ENCODE measurements around the gene LIN28A. TPM values are rescaled to one million over a fixed set of nuclear protein-coding genes. Genes with fewer than 3 reads are reported as not detected.

Gene LIN28A
- total RNA-seq, 3 donors from 2014 or later (not counting 1 experiment from before 2014, with no cell fraction given): not detected

DNA sequence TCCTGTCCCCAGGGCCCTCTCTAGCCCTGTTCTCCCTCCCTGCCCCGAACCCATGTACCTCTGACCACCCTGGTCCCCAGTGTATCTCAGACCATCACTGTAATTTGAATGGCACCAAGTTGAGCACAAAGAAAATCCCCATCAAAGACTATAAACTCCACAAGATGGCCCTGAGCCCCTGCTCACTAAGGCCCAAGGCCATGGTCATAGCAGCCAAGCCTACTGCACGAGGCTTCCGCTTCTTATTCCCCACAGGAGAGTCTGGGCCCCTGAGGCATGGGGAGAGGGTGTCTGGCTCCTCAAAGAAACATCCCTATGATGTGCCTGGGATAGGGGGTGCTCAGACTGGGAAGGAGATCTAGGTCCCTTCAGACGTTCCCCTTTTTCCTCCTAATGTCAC is 42.6 kb upstream of the LIN28A start:
- H3K27ac ChIP-seq (ENCODE audit: low read length): no peak overlapping the region
- peaks cover 8% of the 10 kb centered on the region for H3K27me3 ChIP-seq (ENCODE audit: control insufficient read depth, insufficient read depth, low read length)
- Mint-ChIP-seq H3K4me3 (peak overlapping the region; percentile 25), H3K4me1 (peaks cover 48 to 51% of the 10 kb centered on the region in 2 donors), H3K9me3 (no peaks in the 10 kb centered on the region), H3K27ac (no peak overlapping the region), H3K27me3 (ENCODE audit: low read depth in 2 of 2) (peaks cover 20 to 35% of the 10 kb centered on the region in 2 donors), H3K36me3 (no peaks in the 10 kb centered on the region)
- ATAC-seq (no peak), DNase-seq (no peak)
- intact Hi-C loops (cut with micrococcal nuclease): loop anchor here (10.0 kb wide), 1 partner anchor 47 kb away; the partner anchor contains the start of gene LIN28A
- no peaks in the 10 kb centered on the region for H3K9me3 ChIP-seq (ENCODE audit: control insufficient read depth, insufficient read depth, low read length)
- H3K4me1 ChIP-seq (ENCODE audit: control insufficient read depth, insufficient read depth, low read length): peaks cover 81% of the 10 kb centered on the region
- H3K36me3 ChIP-seq (ENCODE audit: control insufficient read depth, insufficient read depth, low read length): no peaks in the 10 kb centered on the region
- H3K4me3 ChIP-seq (ENCODE audit: low read length): no peak overlapping the region
- TF ChIP-seq, protein P1, sequence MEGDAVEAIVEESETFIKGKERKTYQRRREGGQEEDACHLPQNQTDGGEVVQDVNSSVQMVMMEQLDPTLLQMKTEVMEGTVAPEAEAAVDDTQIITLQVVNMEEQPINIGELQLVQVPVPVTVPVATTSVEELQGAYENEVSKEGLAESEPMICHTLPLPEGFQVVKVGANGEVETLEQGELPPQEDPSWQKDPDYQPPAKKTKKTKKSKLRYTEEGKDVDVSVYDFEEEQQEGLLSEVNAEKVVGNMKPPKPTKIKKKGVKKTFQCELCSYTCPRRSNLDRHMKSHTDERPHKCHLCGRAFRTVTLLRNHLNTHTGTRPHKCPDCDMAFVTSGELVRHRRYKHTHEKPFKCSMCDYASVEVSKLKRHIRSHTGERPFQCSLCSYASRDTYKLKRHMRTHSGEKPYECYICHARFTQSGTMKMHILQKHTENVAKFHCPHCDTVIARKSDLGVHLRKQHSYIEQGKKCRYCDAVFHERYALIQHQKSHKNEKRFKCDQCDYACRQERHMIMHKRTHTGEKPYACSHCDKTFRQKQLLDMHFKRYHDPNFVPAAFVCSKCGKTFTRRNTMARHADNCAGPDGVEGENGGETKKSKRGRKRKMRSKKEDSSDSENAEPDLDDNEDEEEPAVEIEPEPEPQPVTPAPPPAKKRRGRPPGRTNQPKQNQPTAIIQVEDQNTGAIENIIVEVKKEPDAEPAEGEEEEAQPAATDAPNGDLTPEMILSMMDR (IDR thresholded peaks at IDR 0.05): no peak
- 90% methylated on average over 4 of the region's 4 CpGs for WGBS (ENCODE audit: insufficient coverage)

DNA sequence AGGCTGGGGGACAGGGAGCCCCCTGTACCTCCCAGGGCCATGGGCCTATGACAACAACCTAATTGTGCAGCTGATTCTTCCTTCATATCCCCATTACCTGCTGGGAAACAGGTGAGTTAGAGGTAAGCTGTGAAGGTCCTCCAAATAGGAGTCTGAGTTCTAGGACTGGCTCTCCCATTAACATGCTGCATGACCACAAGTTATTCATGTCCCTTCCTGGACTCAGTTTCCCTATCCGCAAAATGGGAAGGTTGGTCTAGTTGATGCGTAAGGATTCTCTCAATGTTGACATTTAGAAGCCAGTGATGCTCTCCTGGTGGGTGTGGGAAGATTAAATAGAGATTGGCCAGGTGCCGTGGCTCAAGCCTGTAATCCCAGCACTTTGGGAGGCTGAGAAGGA is 42.1 kb upstream of the LIN28A start:
- Mint-ChIP-seq H3K27ac (no peak overlapping the region), H3K4me3 (peak overlapping the region; percentile 28), H3K9me3 (no peaks in the 10 kb centered on the region), H3K4me1 (peaks cover 48 to 51% of the 10 kb centered on the region in 2 donors), H3K27me3 (ENCODE audit: low read depth in 2 of 2) (peaks cover 16 to 32% of the 10 kb centered on the region in 2 donors), H3K36me3 (no peaks in the 10 kb centered on the region)
- WGBS (ENCODE audit: insufficient coverage): 100% methylated on average over 3 of the region's 3 CpGs
- no peak overlapping the region for H3K4me3 ChIP-seq (ENCODE audit: low read length)
- H3K4me1 ChIP-seq (ENCODE audit: control insufficient read depth, insufficient read depth, low read length): peaks cover 81% of the 10 kb centered on the region
- ATAC-seq: no peak
- H3K9me3 ChIP-seq (ENCODE audit: control insufficient read depth, insufficient read depth, low read length): no peaks in the 10 kb centered on the region
- no peak overlapping the region for H3K27ac ChIP-seq (ENCODE audit: low read length)
- TF ChIP-seq, protein P1 (IDR thresholded peaks at IDR 0.05): no peak
- no peak for DNase-seq
- peaks cover 4% of the 10 kb centered on the region for H3K27me3 ChIP-seq (ENCODE audit: control insufficient read depth, insufficient read depth, low read length)
- no peaks in the 10 kb centered on the region for H3K36me3 ChIP-seq (ENCODE audit: control insufficient read depth, insufficient read depth, low read length)
- intact Hi-C loops (cut with micrococcal nuclease): loop anchor here (10.0 kb wide), 1 partner anchor 46 kb away; the partner anchor contains the start of gene LIN28A

DNA sequence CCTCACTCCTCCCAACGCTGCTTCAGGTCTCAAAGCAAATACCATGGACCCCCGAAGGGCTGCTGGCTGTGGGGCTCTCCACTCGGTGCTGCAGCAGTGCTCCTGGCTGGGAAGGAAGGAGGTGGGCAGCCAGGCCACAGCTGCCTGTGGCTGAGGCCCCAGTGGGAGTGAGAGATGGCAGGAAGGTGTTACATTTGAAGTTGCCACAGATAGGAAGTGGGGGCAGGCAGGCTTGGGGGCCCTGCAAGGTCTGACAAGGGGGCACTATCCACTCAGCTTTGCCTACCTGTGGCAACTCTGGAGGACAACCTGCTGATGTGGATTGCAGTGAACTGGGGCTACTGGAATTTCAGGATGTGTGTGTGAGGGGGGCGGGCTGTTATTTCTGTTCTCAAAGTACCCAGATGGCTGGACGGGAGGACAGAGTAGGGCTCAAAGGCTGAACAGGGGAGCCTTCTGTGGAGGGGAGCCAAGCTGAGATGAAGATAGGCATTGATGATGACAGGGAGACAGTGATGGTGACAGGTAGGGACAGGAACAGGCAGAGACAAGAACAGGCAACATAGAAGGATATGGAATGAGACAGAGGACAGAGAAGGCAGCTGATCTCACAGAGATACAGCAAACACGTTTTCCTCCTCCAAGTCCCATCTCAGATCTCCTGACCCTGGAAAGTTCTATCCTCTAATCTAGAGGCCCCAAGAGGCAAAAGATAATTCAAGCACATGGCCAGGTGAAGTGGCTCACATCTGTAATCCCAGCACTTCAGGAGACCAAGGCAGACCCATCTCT is 39.8 kb upstream of the LIN28A start:
- ATAC-seq (peak; percentile 27 to 59 (median 35)), DNase-seq (peak in 1 of 2 donors; percentile 44)
- Mint-ChIP-seq H3K4me3 (peak overlapping the region; percentile 87), H3K9me3 (no peaks in the 10 kb centered on the region), H3K27ac (peak overlapping the region; percentile 26 to 82), H3K36me3 (no peaks in the 10 kb centered on the region), H3K27me3 (ENCODE audit: low read depth in 2 of 2) (peaks cover 0 to 17% of the 10 kb centered on the region in 2 donors), H3K4me1 (peaks cover 55 to 56% of the 10 kb centered on the region in 2 donors)
- Histone ChIP-seq H3K4me1 (ENCODE audit: control insufficient read depth, insufficient read depth, low read length) (peaks cover 86% of the 10 kb centered on the region), H3K27ac (ENCODE audit: low read length) (peak overlapping the region; percentile 23), H3K9me3 (ENCODE audit: control insufficient read depth, insufficient read depth, low read length) (no peaks in the 10 kb centered on the region), H3K27me3 (ENCODE audit: control insufficient read depth, insufficient read depth, low read length) (no peaks in the 10 kb centered on the region), H3K36me3 (ENCODE audit: control insufficient read depth, insufficient read depth, low read length) (no peaks in the 10 kb centered on the region), H3K4me3 (ENCODE audit: low read length) (peak overlapping the region; percentile 34)
- WGBS (ENCODE audit: insufficient coverage): 51% methylated on average over 6 of the region's 6 CpGs
- intact Hi-C loops (cut with micrococcal nuclease): loop anchor here (1.0 to 10.0 kb wide), 3 partner anchors 8 to 414 kb away; partner anchors contain the start of genes CD52 and PIGV
- TF ChIP-seq, protein P1 (IDR thresholded peaks at IDR 0.05): no peak

Measured in natural killer cell (primary cell).